WTC11 (cell line): ENCODE measurements around the gene TFEB.

Experiments used
- CREM ChIP-seq: sonication (generic); formaldehyde crosslinking; IDR thresholded peaks from 2 replicates; pipeline ENCODE4 v1.8.1; 2022; ENCODE audit warnings: mild to moderate bottlenecking, missing genetic modification reagents, moderate library complexity
- ESRRA ChIP-seq: sonication (generic); formaldehyde crosslinking; IDR thresholded peaks from 2 replicates; pipeline ENCODE4 v1.8.1; 2022; ENCODE audit warnings: mild to moderate bottlenecking, missing genetic modification reagents, borderline replicate concordance
- FOXK1 ChIP-seq: sonication (generic); formaldehyde crosslinking; IDR thresholded peaks from 2 replicates; pipeline ENCODE4 v1.8.0; 2022; ENCODE audit warnings: mild to moderate bottlenecking, moderate library complexity, missing genetic modification reagents
- FOXP1 ChIP-seq: sonication (generic); formaldehyde crosslinking; IDR thresholded peaks from 2 replicates; pipeline ENCODE4 v1.8.0; 2022; ENCODE audit warnings: missing genetic modification reagents, mild to moderate bottlenecking, moderate library complexity, borderline replicate concordance
- JUN ChIP-seq: sonication (generic); formaldehyde crosslinking; IDR thresholded peaks from 2 replicates; pipeline ENCODE4 v1.8.0; 2023; ENCODE audit warnings: mild to moderate bottlenecking, missing genetic modification reagents
- MAX ChIP-seq: sonication (generic); formaldehyde crosslinking; IDR thresholded peaks from 2 replicates; pipeline ENCODE4 v1.8.0; 2022; ENCODE audit warnings: mild to moderate bottlenecking, missing genetic modification reagents
- MYBL2 ChIP-seq: sonication (generic); formaldehyde crosslinking; IDR thresholded peaks from 2 replicates; pipeline ENCODE4 v1.8.1; 2023; ENCODE audit warnings: mild to moderate bottlenecking, moderate library complexity, missing genetic modification reagents
- SP1 ChIP-seq: sonication (generic); formaldehyde crosslinking; conservative IDR thresholded peaks from 2 replicates; pipeline ENCODE4 v1.8.1; 2022; ENCODE audit warnings: missing genetic modification reagents
- TEAD4 ChIP-seq: sonication (generic); formaldehyde crosslinking; IDR thresholded peaks from 2 replicates; pipeline ENCODE4 v1.8.0; 2022; ENCODE audit warnings: mild to moderate bottlenecking, missing genetic modification reagents
- ZNF138 ChIP-seq: sonication (generic); formaldehyde crosslinking; conservative IDR thresholded peaks from 2 replicates; pipeline ENCODE4 v1.8.1; 2022; ENCODE audit warnings: mild to moderate bottlenecking, moderate library complexity, missing genetic modification reagents
- ZNF416 ChIP-seq: fragments of 250-450 bp; sonication (Bioruptor Pico); IDR thresholded peaks from 2 replicates; pipeline ENCODE4 v1.9.0; 2021; ENCODE audit warnings: mild to moderate bottlenecking, inconsistent platforms
- TF ChIP-seq, protein P1 (sequence below): fragments of 200-600 bp; IDR thresholded peaks from 2 replicates; pipeline ENCODE4 v1.8.0; 2022; ENCODE audit warnings: antibody characterized with exemption
- TF ChIP-seq, protein P2 (sequence below): sonication (generic); formaldehyde crosslinking; IDR thresholded peaks from 2 replicates; pipeline ENCODE4 v1.8.1; 2023; ENCODE audit warnings: mild to moderate bottlenecking, missing genetic modification reagents, moderate library complexity
- TF ChIP-seq, protein P3 (sequence below): sonication (generic); formaldehyde crosslinking; IDR thresholded peaks from 2 replicates; pipeline ENCODE4 v1.8.1; 2022; ENCODE audit warnings: low read depth, mild to moderate bottlenecking, moderate library complexity, missing genetic modification reagents, borderline replicate concordance

GRCh38 chr6:41640426-41640825, 95.0 kb downstream of the TFEB start:
- TF ChIP-seq, protein P1, sequence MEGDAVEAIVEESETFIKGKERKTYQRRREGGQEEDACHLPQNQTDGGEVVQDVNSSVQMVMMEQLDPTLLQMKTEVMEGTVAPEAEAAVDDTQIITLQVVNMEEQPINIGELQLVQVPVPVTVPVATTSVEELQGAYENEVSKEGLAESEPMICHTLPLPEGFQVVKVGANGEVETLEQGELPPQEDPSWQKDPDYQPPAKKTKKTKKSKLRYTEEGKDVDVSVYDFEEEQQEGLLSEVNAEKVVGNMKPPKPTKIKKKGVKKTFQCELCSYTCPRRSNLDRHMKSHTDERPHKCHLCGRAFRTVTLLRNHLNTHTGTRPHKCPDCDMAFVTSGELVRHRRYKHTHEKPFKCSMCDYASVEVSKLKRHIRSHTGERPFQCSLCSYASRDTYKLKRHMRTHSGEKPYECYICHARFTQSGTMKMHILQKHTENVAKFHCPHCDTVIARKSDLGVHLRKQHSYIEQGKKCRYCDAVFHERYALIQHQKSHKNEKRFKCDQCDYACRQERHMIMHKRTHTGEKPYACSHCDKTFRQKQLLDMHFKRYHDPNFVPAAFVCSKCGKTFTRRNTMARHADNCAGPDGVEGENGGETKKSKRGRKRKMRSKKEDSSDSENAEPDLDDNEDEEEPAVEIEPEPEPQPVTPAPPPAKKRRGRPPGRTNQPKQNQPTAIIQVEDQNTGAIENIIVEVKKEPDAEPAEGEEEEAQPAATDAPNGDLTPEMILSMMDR, result no peak
- TF ChIP-seq SP1 (CRISPR knock-in tag) (0 out of 2 replicates have a peak, but pooled peaks have one; percentile 15), ZNF138 (no peak), MYBL2 (no peak), FOXP1 (CRISPR knock-in tag) (no peak), ESRRA (CRISPR knock-in tag) (no peak), TEAD4 (CRISPR knock-in tag) (no peak), ZNF416 (CRISPR knock-in tag) (no peak), CREM (no peak), MAX (CRISPR knock-in tag) (no peak), JUN (CRISPR knock-in tag) (no peak), FOXK1 (CRISPR knock-in tag) (no peak)
- TF ChIP-seq, protein P2, sequence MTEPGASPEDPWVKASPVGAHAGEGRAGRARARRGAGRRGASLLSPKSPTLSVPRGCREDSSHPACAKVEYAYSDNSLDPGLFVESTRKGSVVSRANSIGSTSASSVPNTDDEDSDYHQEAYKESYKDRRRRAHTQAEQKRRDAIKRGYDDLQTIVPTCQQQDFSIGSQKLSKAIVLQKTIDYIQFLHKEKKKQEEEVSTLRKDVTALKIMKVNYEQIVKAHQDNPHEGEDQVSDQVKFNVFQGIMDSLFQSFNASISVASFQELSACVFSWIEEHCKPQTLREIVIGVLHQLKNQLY (CRISPR knock-in tag), result no peak
- TF ChIP-seq, protein P3, sequence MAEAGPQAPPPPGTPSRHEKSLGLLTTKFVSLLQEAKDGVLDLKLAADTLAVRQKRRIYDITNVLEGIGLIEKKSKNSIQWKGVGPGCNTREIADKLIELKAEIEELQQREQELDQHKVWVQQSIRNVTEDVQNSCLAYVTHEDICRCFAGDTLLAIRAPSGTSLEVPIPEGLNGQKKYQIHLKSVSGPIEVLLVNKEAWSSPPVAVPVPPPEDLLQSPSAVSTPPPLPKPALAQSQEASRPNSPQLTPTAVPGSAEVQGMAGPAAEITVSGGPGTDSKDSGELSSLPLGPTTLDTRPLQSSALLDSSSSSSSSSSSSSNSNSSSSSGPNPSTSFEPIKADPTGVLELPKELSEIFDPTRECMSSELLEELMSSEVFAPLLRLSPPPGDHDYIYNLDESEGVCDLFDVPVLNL, result no peak
